ENCODE measurements around the gene KLHL29.

The KLHL29 gene

GRCh38 chr2:23689131-23689700 is 304.2 kb downstream of the KLHL29 start:
- DNase-seq, result no peak

GRCh38 chr2:23689891-23690290 is 304.9 kb downstream of the KLHL29 start:
- no peak for DNase-seq

- no peak for DNase-seq
These were observed 305.6 kb downstream of the KLHL29 start for GRCh38 chr2:23690421-23691105.

- no peak for DNase-seq
These were observed 306.1 kb downstream of the KLHL29 start for GRCh38 chr2:23691106-23691470.

GRCh38 chr2:23691565-23691964 is 306.6 kb downstream of the KLHL29 start:
- no peak for DNase-seq

- DNase-seq, result no peak
These were observed 307.3 kb downstream of the KLHL29 start for GRCh38 chr2:23692263-23692662.

GRCh38 chr2:23692851-23693605 is 308.0 kb downstream of the KLHL29 start:
- no peak for DNase-seq

- DNase-seq, result no peak
These were observed 308.6 kb downstream of the KLHL29 start for GRCh38 chr2:23693606-23693951.

GRCh38 chr2:23694058-23695045 is 309.4 kb downstream of the KLHL29 start:
- no peak for DNase-seq

GRCh38 chr2:23695214-23695889 is 310.4 kb downstream of the KLHL29 start:
- no peak for DNase-seq

- no peak for DNase-seq
These were observed 311.1 kb downstream of the KLHL29 start for GRCh38 chr2:23695890-23696751.

GRCh38 chr2:23696752-23697045 is 311.7 kb downstream of the KLHL29 start:
- DNase-seq, result no peak

GRCh38 chr2:23697256-23698075 is 312.5 kb downstream of the KLHL29 start:
- no peak for DNase-seq

GRCh38 chr2:23698116-23698693 is 313.2 kb downstream of the KLHL29 start:
- DNase-seq, result no peak

GRCh38 chr2:23698721-23699579 is 314.0 kb downstream of the KLHL29 start:
- DNase-seq, result no peak

- no peak for DNase-seq
These were observed 314.6 kb downstream of the KLHL29 start for GRCh38 chr2:23699580-23699925.

GRCh38 chr2:23700627-23701026 is 315.6 kb downstream of the KLHL29 start:
- no peak for DNase-seq

GRCh38 chr2:23703037-23703582 is 318.1 kb downstream of the KLHL29 start:
- no peak for DNase-seq

All from NCI-H2081 (cell line).